ENCODE measurements around the gene SLC9A2.

DNA sequence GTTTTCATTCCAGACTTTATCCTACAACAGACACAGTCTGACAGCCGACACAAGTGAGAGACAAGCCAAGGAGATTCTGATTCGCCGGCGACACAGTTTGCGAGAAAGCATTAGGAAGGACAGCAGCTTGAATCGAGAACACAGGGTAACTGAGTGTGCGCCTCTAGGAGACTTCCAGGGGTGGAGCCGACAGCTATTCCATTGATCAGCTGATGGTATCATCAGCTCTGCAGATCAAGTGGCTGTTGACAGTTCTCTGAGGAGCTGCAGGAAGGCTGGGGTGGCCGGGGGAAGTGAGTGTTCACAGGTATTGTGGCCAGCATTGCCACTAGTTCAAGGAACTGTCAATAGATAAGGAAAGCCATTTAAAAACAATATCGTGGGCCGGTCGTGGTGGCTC is 85.2 kb downstream of the SLC9A2 start:
- TF ChIP-seq, protein P1, sequence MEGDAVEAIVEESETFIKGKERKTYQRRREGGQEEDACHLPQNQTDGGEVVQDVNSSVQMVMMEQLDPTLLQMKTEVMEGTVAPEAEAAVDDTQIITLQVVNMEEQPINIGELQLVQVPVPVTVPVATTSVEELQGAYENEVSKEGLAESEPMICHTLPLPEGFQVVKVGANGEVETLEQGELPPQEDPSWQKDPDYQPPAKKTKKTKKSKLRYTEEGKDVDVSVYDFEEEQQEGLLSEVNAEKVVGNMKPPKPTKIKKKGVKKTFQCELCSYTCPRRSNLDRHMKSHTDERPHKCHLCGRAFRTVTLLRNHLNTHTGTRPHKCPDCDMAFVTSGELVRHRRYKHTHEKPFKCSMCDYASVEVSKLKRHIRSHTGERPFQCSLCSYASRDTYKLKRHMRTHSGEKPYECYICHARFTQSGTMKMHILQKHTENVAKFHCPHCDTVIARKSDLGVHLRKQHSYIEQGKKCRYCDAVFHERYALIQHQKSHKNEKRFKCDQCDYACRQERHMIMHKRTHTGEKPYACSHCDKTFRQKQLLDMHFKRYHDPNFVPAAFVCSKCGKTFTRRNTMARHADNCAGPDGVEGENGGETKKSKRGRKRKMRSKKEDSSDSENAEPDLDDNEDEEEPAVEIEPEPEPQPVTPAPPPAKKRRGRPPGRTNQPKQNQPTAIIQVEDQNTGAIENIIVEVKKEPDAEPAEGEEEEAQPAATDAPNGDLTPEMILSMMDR (IDR thresholded peaks at IDR 0.05 in 4 of 5, conservative IDR thresholded peaks at IDR 0.05 in 1 of 5): no peak
- TF ChIP-seq POLR2A (IDR thresholded peaks at IDR 0.05): no peak

Measured in gastrocnemius medialis (tissue), 4 donors.